ENCODE data around the gene UGT2A3. TPM values are rescaled to one million over a fixed set of nuclear protein-coding genes. Genes with fewer than 3 reads are reported as not detected.

Gene UGT2A3
- total and polyA plus RNA-seq, 4 donors: 16.3 to 41.4 (median 28.2) TPM

DNA sequence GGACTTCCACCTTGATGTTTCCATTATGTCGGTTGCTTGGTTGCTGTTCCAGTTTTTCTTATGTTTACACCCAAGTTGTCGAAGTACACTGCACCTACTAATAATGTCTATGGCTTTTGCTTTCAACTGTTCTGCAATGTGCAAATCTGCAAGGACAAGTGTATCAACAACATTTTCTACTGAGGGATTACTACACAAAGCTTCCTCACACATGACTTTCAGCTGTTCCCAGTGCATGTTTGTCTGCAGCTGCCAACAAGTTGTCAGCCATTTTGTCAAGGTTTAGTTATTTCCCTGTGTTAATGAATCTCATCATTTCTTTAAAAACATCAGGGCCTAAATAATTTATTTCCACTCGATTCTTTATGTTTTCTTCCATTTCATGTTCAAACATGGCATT, 45.4 kb upstream of the UGT2A3 start:
- no peaks in the 10 kb centered on the region for H3K4me1 ChIP-seq (ENCODE audit: control insufficient read depth in 4 of 4, insufficient read depth in 4 of 4, low read length in 3 of 4)
- H3K4me3 ChIP-seq (ENCODE audit: low read depth in 1 of 3, low read length in 3 of 3): no peak overlapping the region
- no peak overlapping the region for H3K9ac ChIP-seq (ENCODE audit: low read depth in 1 of 2, low read length in 2 of 2)
- no peak for DNase-seq (ENCODE audit: low spot score)
- TF ChIP-seq YY1 (IDR thresholded peaks at IDR 0.05) (no peak), EGR1 (IDR thresholded peaks at IDR 0.05; ENCODE audit: low read depth in 2 of 2) (no peak), GABPA (IDR thresholded peaks at IDR 0.05 in 1 of 2, conservative IDR thresholded peaks at IDR 0.05 in 1 of 2) (no peak), RAD21 (IDR thresholded peaks at IDR 0.05) (no peak), TAF1 (conservative IDR thresholded peaks at IDR 0.05) (no peak), NR2F2 (IDR thresholded peaks at IDR 0.05) (no peak), SP1 (IDR thresholded peaks at IDR 0.05) (no peak), FOXA1 (IDR thresholded peaks at IDR 0.05) (no peak), RXRA (IDR thresholded peaks at IDR 0.05) (no peak), JUND (IDR thresholded peaks at IDR 0.05) (no peak)
- TF ChIP-seq, protein P1, sequence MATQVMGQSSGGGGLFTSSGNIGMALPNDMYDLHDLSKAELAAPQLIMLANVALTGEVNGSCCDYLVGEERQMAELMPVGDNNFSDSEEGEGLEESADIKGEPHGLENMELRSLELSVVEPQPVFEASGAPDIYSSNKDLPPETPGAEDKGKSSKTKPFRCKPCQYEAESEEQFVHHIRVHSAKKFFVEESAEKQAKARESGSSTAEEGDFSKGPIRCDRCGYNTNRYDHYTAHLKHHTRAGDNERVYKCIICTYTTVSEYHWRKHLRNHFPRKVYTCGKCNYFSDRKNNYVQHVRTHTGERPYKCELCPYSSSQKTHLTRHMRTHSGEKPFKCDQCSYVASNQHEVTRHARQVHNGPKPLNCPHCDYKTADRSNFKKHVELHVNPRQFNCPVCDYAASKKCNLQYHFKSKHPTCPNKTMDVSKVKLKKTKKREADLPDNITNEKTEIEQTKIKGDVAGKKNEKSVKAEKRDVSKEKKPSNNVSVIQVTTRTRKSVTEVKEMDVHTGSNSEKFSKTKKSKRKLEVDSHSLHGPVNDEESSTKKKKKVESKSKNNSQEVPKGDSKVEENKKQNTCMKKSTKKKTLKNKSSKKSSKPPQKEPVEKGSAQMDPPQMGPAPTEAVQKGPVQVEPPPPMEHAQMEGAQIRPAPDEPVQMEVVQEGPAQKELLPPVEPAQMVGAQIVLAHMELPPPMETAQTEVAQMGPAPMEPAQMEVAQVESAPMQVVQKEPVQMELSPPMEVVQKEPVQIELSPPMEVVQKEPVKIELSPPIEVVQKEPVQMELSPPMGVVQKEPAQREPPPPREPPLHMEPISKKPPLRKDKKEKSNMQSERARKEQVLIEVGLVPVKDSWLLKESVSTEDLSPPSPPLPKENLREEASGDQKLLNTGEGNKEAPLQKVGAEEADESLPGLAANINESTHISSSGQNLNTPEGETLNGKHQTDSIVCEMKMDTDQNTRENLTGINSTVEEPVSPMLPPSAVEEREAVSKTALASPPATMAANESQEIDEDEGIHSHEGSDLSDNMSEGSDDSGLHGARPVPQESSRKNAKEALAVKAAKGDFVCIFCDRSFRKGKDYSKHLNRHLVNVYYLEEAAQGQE (IDR thresholded peaks at IDR 0.05): no peak
- H3K27ac ChIP-seq (ENCODE audit: low read depth in 1 of 2, low read length in 2 of 2): no peak overlapping the region
- no peaks in the 10 kb centered on the region for H3K27me3 ChIP-seq (ENCODE audit: control insufficient read depth in 4 of 4, insufficient read depth in 4 of 4, low read length in 3 of 4)
- no peaks in the 10 kb centered on the region for H3K9me3 ChIP-seq (ENCODE audit: control insufficient read depth in 4 of 4, low read length in 3 of 4)
- H3K36me3 ChIP-seq (ENCODE audit: control insufficient read depth in 4 of 4, insufficient read depth in 3 of 4, low read depth in 1 of 4, low read length in 3 of 4): peaks cover 0 to 1% (median 0%) of the 10 kb centered on the region in 4 donors
- WGBS: 86% methylated on average over 3 of the region's 3 CpGs

DNA sequence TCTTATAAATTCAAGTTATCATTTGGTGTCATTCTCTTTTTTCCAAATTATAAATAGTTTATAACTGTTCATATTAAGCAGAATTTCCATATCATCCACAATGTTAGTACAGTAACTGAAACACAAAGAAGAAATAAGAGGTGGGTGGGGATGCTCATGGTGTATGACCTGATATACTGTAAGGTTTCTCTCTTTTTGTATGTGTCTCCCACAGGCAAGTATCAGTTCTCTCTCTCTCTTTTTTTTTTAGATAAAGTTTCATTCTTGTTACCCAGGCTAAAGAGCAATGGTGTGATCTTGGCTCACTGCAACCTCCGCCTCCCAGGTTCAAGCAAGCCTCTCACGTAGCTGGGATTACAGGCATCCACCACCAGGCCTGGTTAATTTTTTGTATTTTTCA, 43.7 kb upstream of the UGT2A3 start:
- 89% methylated on average over 2 of the region's 2 CpGs for WGBS
- H3K9ac ChIP-seq (ENCODE audit: low read depth in 1 of 2, low read length in 2 of 2): no peak overlapping the region
- H3K4me3 ChIP-seq (ENCODE audit: low read depth in 1 of 3, low read length in 3 of 3): no peak overlapping the region
- no peak for DNase-seq (ENCODE audit: low spot score)
- no peaks in the 10 kb centered on the region for H3K36me3 ChIP-seq (ENCODE audit: control insufficient read depth in 4 of 4, insufficient read depth in 3 of 4, low read depth in 1 of 4, low read length in 3 of 4)
- H3K9me3 ChIP-seq (ENCODE audit: control insufficient read depth in 4 of 4, low read length in 3 of 4): no peaks in the 10 kb centered on the region
- no peak overlapping the region for H3K27ac ChIP-seq (ENCODE audit: low read depth in 1 of 2, low read length in 2 of 2)
- H3K4me1 ChIP-seq (ENCODE audit: control insufficient read depth in 4 of 4, insufficient read depth in 4 of 4, low read length in 3 of 4): no peaks in the 10 kb centered on the region
- H3K27me3 ChIP-seq (ENCODE audit: control insufficient read depth in 4 of 4, insufficient read depth in 4 of 4, low read length in 3 of 4): no peaks in the 10 kb centered on the region
- no peak for TF ChIP-seq RAD21 (IDR thresholded peaks at IDR 0.05)
- no peak for TF ChIP-seq HNF4A (conservative IDR thresholded peaks at IDR 0.05)
- TF ChIP-seq EGR1 (IDR thresholded peaks at IDR 0.05; ENCODE audit: low read depth in 2 of 2): no peak
- no peak for TF ChIP-seq SP1 (IDR thresholded peaks at IDR 0.05)

GRCh38 chr4:68987007-68987406, 35.4 kb upstream of the UGT2A3 start:
- TF ChIP-seq FOXA2 (IDR thresholded peaks at IDR 0.05) (no peak), SP1 (IDR thresholded peaks at IDR 0.05) (no peak)
- Histone ChIP-seq H3K9ac (ENCODE audit: low read depth in 1 of 2, low read length in 2 of 2) (no peak overlapping the region), H3K27me3 (ENCODE audit: control insufficient read depth in 4 of 4, insufficient read depth in 4 of 4, low read length in 3 of 4) (no peaks in the 10 kb centered on the region), H3K4me3 (ENCODE audit: low read depth in 1 of 3, low read length in 3 of 3) (no peak overlapping the region), H3K27ac (ENCODE audit: low read depth in 1 of 2, low read length in 2 of 2) (no peak overlapping the region), H3K9me3 (ENCODE audit: control insufficient read depth in 4 of 4, low read length in 3 of 4) (no peaks in the 10 kb centered on the region), H3K4me1 (ENCODE audit: control insufficient read depth in 4 of 4, insufficient read depth in 4 of 4, low read length in 3 of 4) (no peaks in the 10 kb centered on the region), H3K36me3 (ENCODE audit: control insufficient read depth in 4 of 4, insufficient read depth in 3 of 4, low read depth in 1 of 4, low read length in 3 of 4) (no peaks in the 10 kb centered on the region)
- no peak for DNase-seq (ENCODE audit: low spot score)
- 89% methylated on average over 2 of the region's 2 CpGs for WGBS
